Peyer's patch (tissue), 4 donors: ENCODE data around the gene DLGAP1. TPM values are rescaled to one million over a fixed set of nuclear protein-coding genes. Genes with fewer than 3 reads are reported as not detected.

Experiments
- DNase-seq, 3 donors: peaks; one replicate each; pipeline ENCODE4 v3.0.0-alpha.2; 2017 to 2019
- H3K27ac ChIP-seq, 4 donors: fragments of 200-600 bp; sonication (generic); one replicate each; pipeline ENCODE4 v1.5.1; 2016 to 2019
- H3K27me3 ChIP-seq, 2 donors: fragments of 200-600 bp; sonication (generic); one replicate each; pipeline ENCODE4 v1.5.1; 2019
- H3K36me3 ChIP-seq, 3 donors: fragments of 200-600 bp; sonication (generic); one replicate each; pipeline ENCODE4 v1.5.1; 2016 to 2019
- H3K4me1 ChIP-seq, 4 donors: fragments of 200-600 bp; sonication (generic); one replicate each; pipeline ENCODE4 v1.5.1; 2016 to 2019
- H3K4me3 ChIP-seq, 4 donors: fragments of 200-600 bp; sonication (generic); 1 replicate in 3 of 4; 2 replicates in 1 of 4; pipeline ENCODE4 v1.5.1; 2016 to 2019; ENCODE audit warnings: mild to moderate bottlenecking in 1 of 4
- H3K9me3 ChIP-seq, 4 donors: fragments of 200-600 bp; sonication (generic); one replicate each; pipeline ENCODE4 v1.5.1; 2016 to 2019; ENCODE audit warnings: mild to moderate bottlenecking in 1 of 4
- POLR2A ChIP-seq, 2 donors: fragments of 450-650 bp; IDR thresholded peaks; one replicate each; pipeline ENCODE4 v1.5.1; 2017; ENCODE audit warnings: antibody characterized with exemption in 2 of 2, mild to moderate bottlenecking in 2 of 2, moderate library complexity in 2 of 2
- total RNA-seq, 4 donors: library from RNA; depleted of rRNA; stranded (reverse); fragments of >200 nt; gene quantifications; one replicate each; pipeline ENCODE4 v1.1.0, GENCODE V29; 2016
- TF ChIP-seq, protein P1 (sequence below), 6 experiments: fragments of 450-650 bp in 4 of 6; fragments of 200-600 bp in 2 of 6; sonication (generic) in 1 of 6; IDR thresholded peaks; one replicate each; pipeline ENCODE4 v1.5.1; 2017 to 2019; ENCODE audit warnings: antibody characterized with exemption in 6 of 6, mild to moderate bottlenecking in 3 of 6, moderate library complexity in 1 of 6

DLGAP1 gene
- total RNA-seq, 4 donors from 2014 or later: 0.53 to 4.1 (median 2.1) TPM

DNA sequence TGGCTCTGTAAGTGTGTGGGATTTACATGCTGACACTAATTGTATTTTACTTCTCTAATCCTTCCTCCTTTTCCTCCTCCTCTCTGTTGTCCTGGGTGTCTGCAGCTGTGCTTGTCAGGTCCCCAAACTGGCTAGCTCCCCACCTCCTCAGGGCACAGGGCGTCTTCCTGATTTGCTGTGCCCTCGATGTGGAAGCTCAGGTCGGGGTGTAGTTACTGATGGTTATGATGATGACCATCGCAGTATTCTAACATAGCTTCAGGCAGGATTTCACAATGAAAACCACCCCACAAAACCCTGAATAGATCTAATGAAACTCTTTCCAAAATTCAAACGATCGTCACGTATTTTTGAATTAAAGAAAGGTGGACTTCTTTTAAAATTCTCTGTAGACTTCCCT, 576.7 kb downstream of the DLGAP1 start:
- no peaks in the 10 kb centered on the region for H3K4me1 ChIP-seq
- H3K36me3 ChIP-seq: no peaks in the 10 kb centered on the region
- no peaks in the 10 kb centered on the region for H3K27me3 ChIP-seq
- no peak for TF ChIP-seq POLR2A (IDR thresholded peaks at IDR 0.05)
- TF ChIP-seq, protein P1, sequence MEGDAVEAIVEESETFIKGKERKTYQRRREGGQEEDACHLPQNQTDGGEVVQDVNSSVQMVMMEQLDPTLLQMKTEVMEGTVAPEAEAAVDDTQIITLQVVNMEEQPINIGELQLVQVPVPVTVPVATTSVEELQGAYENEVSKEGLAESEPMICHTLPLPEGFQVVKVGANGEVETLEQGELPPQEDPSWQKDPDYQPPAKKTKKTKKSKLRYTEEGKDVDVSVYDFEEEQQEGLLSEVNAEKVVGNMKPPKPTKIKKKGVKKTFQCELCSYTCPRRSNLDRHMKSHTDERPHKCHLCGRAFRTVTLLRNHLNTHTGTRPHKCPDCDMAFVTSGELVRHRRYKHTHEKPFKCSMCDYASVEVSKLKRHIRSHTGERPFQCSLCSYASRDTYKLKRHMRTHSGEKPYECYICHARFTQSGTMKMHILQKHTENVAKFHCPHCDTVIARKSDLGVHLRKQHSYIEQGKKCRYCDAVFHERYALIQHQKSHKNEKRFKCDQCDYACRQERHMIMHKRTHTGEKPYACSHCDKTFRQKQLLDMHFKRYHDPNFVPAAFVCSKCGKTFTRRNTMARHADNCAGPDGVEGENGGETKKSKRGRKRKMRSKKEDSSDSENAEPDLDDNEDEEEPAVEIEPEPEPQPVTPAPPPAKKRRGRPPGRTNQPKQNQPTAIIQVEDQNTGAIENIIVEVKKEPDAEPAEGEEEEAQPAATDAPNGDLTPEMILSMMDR (IDR thresholded peaks at IDR 0.05): no peak
- no peak overlapping the region for H3K4me3 ChIP-seq
- no peak overlapping the region for H3K27ac ChIP-seq
- no peaks in the 10 kb centered on the region for H3K9me3 ChIP-seq
- no peak for DNase-seq

GRCh38 chr18:3877678-3878077, 577.4 kb downstream of the DLGAP1 start:
- no peak for DNase-seq

DNA sequence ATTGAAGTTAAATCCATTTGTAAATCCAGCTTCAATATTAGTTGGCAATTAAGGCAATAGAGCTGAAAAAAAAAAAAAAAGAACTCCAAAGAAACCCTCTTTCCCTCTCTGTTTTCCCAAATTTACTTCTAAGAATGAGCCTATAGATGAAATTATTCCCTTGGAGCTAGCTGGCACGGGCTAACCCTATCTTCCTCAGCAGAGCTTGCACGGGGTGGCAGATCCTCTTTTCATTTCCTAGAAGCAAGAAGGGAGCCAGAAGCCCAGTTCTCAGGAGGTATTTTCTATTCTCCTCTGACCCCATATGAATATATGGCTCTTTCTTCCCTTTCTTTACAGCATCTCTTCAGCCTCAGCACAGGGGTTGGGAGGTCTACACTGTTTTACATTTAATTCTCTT, 579.1 kb downstream of the DLGAP1 start:
- DNase-seq: no peak
- Histone ChIP-seq H3K4me1 (no peaks in the 10 kb centered on the region), H3K4me3 (no peak overlapping the region), H3K9me3 (no peaks in the 10 kb centered on the region), H3K27ac (no peak overlapping the region), H3K27me3 (no peaks in the 10 kb centered on the region), H3K36me3 (no peaks in the 10 kb centered on the region)
- TF ChIP-seq, protein P1 (IDR thresholded peaks at IDR 0.05): no peak
- no peak for TF ChIP-seq POLR2A (IDR thresholded peaks at IDR 0.05)

More at GRCh38 chr18:3877678-3878077, 577.4 kb downstream of the DLGAP1 start:
- no peak for TF ChIP-seq POLR2A (IDR thresholded peaks at IDR 0.05)
- TF ChIP-seq, protein P1 (IDR thresholded peaks at IDR 0.05): no peak
- H3K4me1 ChIP-seq: no peaks in the 10 kb centered on the region
- no peak overlapping the region for H3K4me3 ChIP-seq
- no peak overlapping the region for H3K27ac ChIP-seq
- no peaks in the 10 kb centered on the region for H3K27me3 ChIP-seq
- no peaks in the 10 kb centered on the region for H3K9me3 ChIP-seq
- H3K36me3 ChIP-seq: no peaks in the 10 kb centered on the region

GRCh38 chr18:3875376-3875775, 579.7 kb downstream of the DLGAP1 start:
- TF ChIP-seq, protein P1 (IDR thresholded peaks at IDR 0.05): no peak
- TF ChIP-seq POLR2A (IDR thresholded peaks at IDR 0.05): no peak
- DNase-seq: no peak
- Histone ChIP-seq H3K27ac (no peak overlapping the region), H3K27me3 (no peaks in the 10 kb centered on the region), H3K9me3 (no peaks in the 10 kb centered on the region), H3K4me1 (no peaks in the 10 kb centered on the region), H3K36me3 (no peaks in the 10 kb centered on the region), H3K4me3 (no peak overlapping the region)

GRCh38 chr18:3874581-3874980, 580.5 kb downstream of the DLGAP1 start:
- H3K9me3 ChIP-seq: no peaks in the 10 kb centered on the region
- H3K4me3 ChIP-seq: no peak overlapping the region
- no peak overlapping the region for H3K27ac ChIP-seq
- no peaks in the 10 kb centered on the region for H3K27me3 ChIP-seq
- no peaks in the 10 kb centered on the region for H3K36me3 ChIP-seq
- no peak for DNase-seq
- no peaks in the 10 kb centered on the region for H3K4me1 ChIP-seq
- TF ChIP-seq, protein P1 (IDR thresholded peaks at IDR 0.05): no peak
- no peak for TF ChIP-seq POLR2A (IDR thresholded peaks at IDR 0.05)

DNA sequence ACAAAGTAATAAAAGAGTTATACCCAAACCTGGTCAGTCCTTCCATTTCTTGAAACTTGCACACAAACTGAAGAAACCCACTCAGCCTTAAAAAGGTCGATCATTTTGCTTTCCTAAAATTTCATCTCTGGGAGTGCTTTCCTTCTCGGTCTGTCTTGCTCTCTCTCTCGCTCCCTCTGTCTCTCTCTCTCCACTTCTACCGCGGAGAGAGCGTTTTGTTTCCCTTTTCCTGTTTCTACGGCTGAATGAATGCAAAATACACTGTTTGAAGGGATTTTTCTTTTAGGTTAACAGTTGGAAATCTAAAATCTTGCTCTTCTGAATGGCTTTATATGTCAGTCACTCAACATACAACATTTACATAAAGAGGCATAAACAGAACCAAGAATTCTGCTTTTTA, 581.0 kb downstream of the DLGAP1 start:
- Histone ChIP-seq H3K27ac (no peak overlapping the region), H3K4me3 (no peak overlapping the region), H3K36me3 (no peaks in the 10 kb centered on the region), H3K27me3 (no peaks in the 10 kb centered on the region), H3K4me1 (no peaks in the 10 kb centered on the region), H3K9me3 (no peaks in the 10 kb centered on the region)
- no peak for TF ChIP-seq POLR2A (IDR thresholded peaks at IDR 0.05)
- TF ChIP-seq, protein P1 (IDR thresholded peaks at IDR 0.05): no peak
- DNase-seq: no peak
